Uterus (tissue), 2 donors: ENCODE measurements around the gene ZNF410.

ENCODE experiments used
- CTCF ChIP-seq, 4 experiments: fragments of 200-600 bp in 2 of 4; fragments of 450-650 bp in 2 of 4; sonication (generic) in 2 of 4; IDR thresholded peaks; one replicate each; pipeline ENCODE4 v1.5.1; 2016 to 2019; ENCODE audit warnings: antibody characterized with exemption in 4 of 4, mild to moderate bottlenecking in 2 of 4, moderate library complexity in 1 of 4
- POLR2A ChIP-seq, 2 donors: fragments of 450-650 bp; IDR thresholded peaks; one replicate each; pipeline ENCODE4 v1.6.1; 2016; ENCODE audit warnings: antibody characterized with exemption in 2 of 2, mild to moderate bottlenecking in 1 of 2, moderate library complexity in 1 of 2

DNA sequence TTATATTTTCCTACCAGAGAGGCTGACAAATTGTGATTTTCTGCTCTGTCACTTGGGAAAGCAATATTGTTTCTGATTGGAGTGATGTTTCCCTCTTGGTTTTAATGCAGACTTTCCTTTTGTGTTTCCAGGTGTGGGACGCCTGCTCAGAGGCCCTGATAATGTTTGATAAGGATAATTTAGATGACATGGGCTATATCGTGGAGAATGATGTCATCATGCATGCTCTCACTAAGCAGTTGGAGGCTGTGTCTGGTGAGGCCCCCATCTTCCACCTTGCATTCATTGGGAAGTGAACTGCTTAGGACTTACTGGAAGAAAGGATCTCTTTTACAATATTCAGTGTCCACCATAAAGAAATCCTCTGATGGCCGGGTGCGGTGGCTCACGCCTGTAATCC, 69.0 kb downstream of the ZNF410 start:
- no peak for TF ChIP-seq CTCF (IDR thresholded peaks at IDR 0.05)
- TF ChIP-seq POLR2A (IDR thresholded peaks at IDR 0.05) = no peak
